Right forelimb (tissue), 1 donor: ENCODE results near the gene CIAO3.
"Not testable (repeated sequence)": the region's sequence is repeated elsewhere in the genome, so short reads cannot be mapped to it uniquely, and the experiment has no call there.

Source experiments
- DNase-seq: peaks from one replicate; pipeline ENCODE4 v3.0.0-alpha.2; 2018

The CIAO3 gene

DNA sequence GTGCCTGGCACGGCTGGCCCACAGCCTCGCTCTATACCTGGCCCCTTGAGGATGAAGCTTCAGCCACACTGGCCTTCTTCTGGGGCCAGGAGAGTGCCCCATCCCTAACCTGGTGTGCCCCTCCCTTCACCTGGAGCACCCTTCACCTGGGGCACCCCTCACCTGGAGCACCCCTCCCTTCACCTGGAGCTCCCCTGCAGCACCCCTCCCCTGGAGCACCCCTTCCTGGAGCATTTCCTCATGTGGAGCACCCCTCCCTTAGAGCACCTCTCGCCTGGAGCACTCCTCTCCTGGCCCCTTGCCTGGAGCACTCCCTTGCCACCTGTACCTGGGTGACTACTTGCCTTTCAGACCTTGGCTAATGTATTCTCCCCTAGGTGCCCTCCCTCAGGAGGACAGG, 32.8 kb downstream of the CIAO3 start:
- no peak for DNase-seq

- DNase-seq, result no peak
These were observed 33.7 kb downstream of the CIAO3 start for GRCh38 chr16:707062-707538.

DNA sequence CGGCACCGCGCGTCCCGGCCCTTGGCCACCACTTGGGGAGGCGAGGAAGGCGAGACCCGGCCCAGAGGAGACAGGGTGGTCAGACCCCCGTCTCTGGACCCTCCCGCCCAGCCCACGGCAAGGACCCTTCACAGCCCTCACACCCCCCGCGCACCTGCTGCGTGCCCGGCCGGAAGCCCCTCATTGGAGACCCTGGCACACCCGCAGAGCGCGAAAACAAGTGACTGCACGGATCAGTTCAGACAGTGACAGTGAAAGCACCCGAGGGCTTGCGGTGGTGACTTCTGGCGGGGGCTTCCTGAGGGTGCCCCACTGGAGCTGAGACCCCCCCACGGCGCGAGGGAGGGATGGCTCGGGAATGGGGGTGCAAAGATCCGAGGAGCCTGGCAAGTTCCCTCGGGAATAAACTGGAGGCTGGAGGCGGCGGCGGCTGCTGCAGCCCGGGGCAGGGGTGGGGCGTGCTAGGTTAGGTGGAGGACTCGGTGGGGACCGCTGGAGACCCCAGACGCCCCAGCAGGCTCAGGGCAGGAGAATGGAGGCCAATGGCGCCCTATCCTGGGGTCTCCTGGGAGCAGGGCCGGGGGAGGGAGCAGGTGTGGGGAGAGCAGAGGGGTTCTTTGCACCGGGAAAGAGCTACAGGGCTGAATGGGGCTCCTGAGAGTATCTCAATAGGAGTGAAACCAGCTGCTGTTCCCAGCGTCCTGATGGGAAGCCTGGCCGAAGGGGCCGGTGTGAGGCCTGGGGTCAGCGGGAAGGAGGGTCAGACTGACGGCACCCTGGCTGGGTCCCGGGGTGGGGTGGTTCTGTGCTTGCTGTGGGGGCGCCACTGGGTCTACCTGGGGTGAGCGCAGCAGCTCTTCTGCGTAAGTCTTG, 34.4 kb downstream of the CIAO3 start:
- DNase-seq, result no peak

GRCh38 chr16:705431-706188, 35.2 kb downstream of the CIAO3 start, which contains the start of gene FBXL16:
FBXL16 (minus strand) TSS chr16:705801; CDS start chr16:697405, 8,396 bp downstream.
- DNase-seq, result no peak

DNA sequence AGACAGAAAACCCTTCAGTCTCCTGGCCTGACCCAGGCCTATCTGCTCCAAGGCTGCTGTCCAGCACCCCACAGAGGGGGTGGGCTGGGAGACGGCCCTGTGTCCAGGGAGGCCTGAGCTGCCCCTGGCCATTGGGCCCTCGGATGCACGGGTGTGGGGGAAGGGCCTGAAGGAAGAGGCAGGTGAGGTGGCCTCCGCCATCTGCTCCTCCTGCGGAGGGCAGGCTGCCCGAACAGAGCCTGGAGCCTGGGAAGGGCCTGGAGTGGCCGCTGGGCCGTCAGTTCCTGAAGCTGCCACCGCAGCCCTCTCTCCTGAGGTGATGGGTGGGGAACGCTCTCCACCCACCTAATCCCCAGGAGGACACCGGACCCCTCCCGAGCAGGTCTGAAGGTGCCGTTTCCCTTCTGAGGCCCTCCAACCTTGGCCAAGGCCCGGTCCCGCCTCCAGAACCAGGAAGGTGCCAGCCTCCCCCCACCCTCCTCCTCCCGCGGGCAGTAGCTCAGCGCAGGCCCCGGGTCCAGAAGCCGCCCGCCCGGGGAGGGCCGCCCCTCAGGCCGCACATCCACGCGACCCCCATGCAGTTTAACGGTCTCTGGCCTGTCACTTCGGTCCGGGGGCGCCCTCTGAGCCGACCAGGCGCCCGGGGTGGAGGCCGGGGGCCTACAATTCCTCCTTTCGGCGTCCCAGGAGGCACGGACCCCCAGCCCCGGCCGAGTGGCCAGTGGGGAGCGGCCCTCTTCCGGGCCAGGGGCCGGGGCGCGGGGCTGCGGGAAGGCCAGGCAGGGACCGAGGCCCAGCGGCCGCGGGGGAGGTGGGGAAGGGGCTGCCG, 36.0 kb downstream of the CIAO3 start:
- DNase-seq, result no peak

- DNase-seq, result no peak
These were observed 36.8 kb downstream of the CIAO3 start for GRCh38 chr16:704047-704446.

DNA sequence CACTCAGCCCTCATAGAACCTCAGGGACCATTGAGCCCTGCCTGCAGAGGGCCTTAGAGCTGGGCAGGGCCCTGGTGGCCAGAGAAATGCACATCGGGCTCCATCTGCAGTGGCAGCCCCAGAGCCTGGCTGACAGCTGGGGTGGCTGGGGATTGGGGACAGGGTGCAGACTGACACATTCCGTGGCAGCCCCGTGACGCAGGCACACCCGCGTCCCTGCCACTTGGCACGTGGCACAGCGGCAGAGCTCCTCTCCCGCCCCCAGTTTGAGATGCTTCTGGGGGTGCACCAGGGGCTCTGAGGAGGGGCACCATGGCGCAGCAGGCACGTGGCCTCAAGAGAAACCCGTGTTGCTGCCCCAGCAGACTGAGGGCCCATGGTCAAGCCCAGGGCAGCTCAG, 37.4 kb downstream of the CIAO3 start:
- no peak for DNase-seq

- DNase-seq, result no peak
These were observed 38.5 kb downstream of the CIAO3 start for GRCh38 chr16:702341-702740.

DNA sequence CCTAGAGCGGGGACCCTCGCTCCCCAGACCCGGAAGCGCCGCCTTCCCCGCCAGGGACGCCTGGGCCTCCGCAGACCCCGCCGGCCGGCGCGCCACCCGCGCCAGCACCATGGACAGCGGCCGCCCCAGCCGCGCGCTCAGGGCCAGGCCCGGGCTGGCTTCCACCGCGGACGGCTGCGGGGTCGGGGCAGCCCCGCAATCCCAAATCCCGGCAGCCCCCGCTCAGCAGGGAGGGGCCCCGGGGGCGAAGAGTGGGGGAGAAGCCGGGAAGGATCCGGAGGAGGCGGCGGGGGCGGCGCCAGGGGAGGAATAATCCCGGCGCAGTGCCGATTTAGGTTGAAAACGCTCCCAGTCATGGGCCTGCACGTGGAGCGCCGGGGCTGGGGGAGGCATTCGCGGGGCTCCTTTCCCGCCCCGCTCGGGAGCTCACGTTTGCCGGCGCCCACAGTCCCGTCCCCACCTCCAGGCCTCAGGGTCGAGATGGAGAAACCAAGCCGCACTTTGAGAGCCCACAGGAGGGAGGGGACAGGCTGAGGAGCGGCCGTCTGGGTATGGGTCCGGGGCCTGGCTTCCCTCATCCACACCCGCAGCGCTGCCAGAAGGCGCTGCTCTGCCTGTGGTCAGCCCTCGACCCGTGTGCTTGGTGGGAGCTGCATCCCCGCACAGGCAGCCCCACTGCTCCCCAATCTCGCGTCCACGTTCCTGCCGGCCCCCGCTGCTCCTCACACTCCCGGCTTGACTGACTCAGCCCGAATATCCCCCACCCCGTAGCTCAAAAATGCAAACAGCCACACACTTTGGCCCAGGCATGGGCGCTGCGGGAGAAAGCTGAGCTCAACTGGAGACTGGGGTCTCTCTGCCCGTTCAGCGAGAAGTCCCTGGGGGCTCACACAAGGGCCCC, 39.9 kb downstream of the CIAO3 start:
- no peak for DNase-seq

DNA sequence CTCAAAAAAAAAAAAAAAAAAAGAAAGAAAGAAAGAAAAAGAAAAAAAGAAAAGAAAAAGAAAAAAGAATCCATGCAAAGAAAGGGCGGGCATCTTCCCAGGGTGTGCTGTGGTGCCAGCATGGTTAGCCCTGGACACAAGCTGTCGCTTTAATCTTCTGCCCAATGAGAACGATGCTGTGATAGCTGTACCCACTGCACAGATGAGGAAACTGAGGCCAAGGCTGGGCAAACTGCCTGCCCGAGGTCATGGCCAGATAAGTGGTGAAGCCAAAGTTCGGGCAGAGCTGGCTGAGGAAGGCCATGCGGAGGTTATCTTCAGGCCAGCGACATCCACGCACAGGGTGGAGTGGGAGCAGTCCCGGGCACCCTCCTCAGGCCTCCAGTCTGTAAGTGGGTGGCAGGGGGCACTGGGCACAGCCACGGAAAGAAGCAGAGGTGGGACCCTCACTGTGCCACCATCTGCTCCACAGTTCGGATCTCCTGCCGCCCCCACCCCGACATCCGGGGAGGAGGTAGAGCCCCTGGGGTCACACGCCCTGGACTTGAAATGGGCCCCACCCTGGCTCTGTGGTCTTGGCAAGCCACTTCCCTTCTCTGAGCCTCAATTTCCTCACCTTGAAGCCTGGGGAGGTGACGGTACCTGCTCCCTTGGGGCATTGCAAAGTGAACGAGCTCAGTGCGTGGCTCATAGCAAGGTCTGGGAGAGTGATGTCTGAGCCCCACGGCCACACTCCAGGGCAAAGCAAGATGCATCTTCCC, 41.7 kb downstream of the CIAO3 start:
- DNase-seq, result no peak

- no peak for DNase-seq
These were observed 45.3 kb downstream of the CIAO3 start for GRCh38 chr16:695355-696089.

- no peak for DNase-seq
These were observed 45.9 kb downstream of the CIAO3 start for GRCh38 chr16:694863-695354.

DNA sequence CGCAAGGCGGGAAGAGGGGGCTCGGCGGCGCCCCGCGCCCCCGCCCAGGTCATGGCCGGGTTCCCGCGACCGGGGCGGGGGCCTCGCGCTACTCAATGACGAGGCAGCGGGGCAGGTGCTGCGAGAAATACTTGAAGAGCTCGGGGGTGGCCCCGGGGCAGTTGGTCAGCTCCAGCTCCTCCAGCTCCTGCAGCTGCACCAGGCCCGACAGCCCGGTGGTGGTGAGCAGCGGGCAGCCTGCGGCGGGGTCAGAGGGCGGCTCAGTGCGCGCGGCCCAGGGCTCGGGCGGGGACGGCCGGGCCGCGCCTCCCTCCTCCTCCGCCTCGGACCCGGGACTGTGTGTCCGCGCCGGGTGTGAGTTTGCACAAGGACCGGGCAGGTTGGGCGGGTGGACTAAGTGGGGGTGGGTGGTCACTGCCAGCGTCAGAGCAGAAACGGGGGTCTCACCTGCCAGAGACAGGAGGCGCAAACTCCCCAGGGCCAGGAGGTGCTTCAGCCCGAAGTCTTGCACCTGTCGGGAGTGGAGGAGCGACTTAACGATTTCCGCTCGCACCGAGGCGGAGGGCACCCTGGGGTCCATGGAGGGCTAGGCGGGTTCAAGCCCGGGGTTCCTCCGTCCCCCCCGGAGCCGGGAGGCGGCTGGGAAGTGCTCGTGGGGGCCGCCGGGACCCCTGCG, 46.5 kb downstream of the CIAO3 start:
- DNase-seq, result no peak

DNA sequence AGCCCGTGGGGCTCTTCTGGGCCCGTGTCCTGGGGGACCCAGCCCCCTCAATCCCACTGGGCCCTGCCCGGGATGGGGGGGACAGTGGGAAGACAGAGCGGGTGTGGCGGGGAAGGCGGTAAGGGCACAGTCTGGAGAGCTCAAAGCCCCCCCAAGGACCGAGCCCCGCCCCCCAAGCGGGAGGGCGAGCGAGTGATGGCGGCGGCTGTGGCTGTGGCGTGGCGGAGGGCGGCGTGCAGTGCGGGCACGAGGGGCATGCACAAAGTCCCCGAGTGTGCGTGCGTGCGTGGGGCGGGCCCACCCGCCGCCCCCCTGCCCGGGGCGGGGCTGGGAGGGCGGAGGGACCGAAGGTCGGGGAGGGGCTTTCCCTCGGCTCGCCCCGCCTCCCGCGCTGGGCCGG, 47.0 kb downstream of the CIAO3 start:
- DNase-seq, result no peak

GRCh38 chr16:693364-693763, 47.4 kb downstream of the CIAO3 start:
- DNase-seq, result no peak

GRCh38 chr16:692356-693108, 48.3 kb downstream of the CIAO3 start:
- DNase-seq, result no peak

DNA sequence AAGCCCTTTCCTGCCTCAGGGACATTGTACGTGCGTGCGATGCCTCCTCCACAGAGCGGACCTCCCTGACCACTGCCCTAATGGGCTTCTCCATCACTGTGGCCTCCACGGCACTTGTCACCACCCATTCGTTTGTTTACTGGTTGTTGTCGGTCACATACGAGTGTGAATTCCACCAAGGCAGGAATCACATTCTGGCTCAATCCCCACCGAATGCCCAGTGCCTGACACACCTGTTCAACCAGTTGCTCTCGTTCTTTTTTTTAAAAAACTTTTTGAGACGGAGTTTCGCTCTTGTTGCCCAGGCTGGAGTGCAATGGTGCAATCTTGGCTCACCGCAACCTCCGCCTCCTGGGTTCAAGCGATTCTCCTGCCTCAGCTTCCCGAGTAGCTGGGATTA, 49.6 kb downstream of the CIAO3 start:
- DNase-seq, result not testable (repeated sequence)

DNA sequence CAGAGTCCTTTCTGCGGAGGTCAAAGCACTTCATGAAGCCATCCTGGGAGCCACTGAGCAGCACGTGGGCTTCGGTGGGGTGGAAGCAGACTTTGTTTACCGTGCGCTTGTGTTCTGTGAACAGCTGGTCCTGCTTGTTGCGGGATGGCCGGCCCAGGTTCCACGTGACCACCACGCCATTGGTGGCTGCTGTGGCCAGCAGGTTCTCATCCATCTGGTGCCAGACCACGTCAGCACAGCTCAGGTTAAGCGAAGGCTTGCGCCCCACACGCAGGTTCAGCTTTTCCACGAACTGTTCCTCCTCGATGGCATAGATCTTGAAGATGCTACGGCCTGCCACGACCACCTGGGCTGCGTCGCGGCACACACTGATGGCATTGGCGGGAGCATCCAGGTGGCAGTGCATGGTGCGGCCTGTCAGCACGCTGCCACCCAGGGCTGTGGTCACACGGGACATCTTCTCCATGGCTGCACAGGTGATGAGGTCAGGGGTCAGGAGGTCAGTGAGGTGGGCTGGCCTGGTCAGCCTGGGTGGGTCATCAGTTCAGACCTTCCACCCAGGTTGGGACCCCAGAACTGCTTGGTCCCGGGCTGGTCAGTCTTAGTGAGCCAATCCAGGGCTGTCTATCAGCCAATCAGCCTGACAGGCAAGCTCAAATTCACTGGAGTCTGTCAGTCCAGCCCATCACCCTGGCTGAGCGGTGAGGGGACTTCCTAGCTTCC, 51.5 kb downstream of the CIAO3 start:
- DNase-seq, result no peak
